ENCODE results near the gene STX8. TPM values are rescaled to one million over a fixed set of nuclear protein-coding genes. Genes with fewer than 3 reads are reported as not detected.

Gene STX8
- total and polyA plus RNA-seq, 8 donors, result 26.9 to 37.4 (median 32.3) TPM

GRCh38 chr17:9520649-9521048 lies 55.0 kb downstream of the STX8 start:
- H3K27ac ChIP-seq, result no peak overlapping the region
- intact Hi-C loops (cut with DNase I), result no loop called here
- DNase-seq (no peak), ATAC-seq (no peak), FAIRE-seq (no peak)
- H3K9me3 ChIP-seq, result no peaks in the 10 kb centered on the region
- no peaks in the 10 kb centered on the region for H3K27me3 ChIP-seq
- no peak overlapping the region for H3K4me3 ChIP-seq
- WGBS, 2 donors, result 69 to 74% methylated on average over 4 of the region's 4 CpGs
- no peaks in the 10 kb centered on the region for H3K4me1 ChIP-seq
- TF ChIP-seq CTCF (IDR thresholded peaks at IDR 0.05), result no peak
- no peaks in the 10 kb centered on the region for H3K36me3 ChIP-seq

- Histone ChIP-seq H3K27me3 (no peaks in the 10 kb centered on the region), H3K4me1 (no peaks in the 10 kb centered on the region), H3K36me3 (no peaks in the 10 kb centered on the region), H3K9me3 (no peaks in the 10 kb centered on the region), H3K27ac (no peak overlapping the region), H3K4me3 (no peak overlapping the region)
- FAIRE-seq (no peak), DNase-seq (no peak), ATAC-seq (no peak)
- intact Hi-C loops (cut with DNase I), result no loop called here
- 69 to 77% methylated on average over 8 to 9 of the region's 9 CpGs for WGBS, 2 donors
- TF ChIP-seq CTCF (IDR thresholded peaks at IDR 0.05), result no peak
These were observed 55.9 kb downstream of the STX8 start for GRCh38 chr17:9519583-9520272.

GRCh38 chr17:9517396-9517795 lies 58.2 kb downstream of the STX8 start:
- Histone ChIP-seq H3K9me3 (no peaks in the 10 kb centered on the region), H3K4me3 (no peak overlapping the region), H3K27ac (no peak overlapping the region), H3K4me1 (no peaks in the 10 kb centered on the region), H3K36me3 (no peaks in the 10 kb centered on the region), H3K27me3 (no peaks in the 10 kb centered on the region)
- 91 to 93% methylated on average over 1 of the region's 1 CpG for WGBS, 2 donors
- FAIRE-seq, result no peak
- no peak for ATAC-seq
- intact Hi-C loops (cut with DNase I), result no loop called here
- no peak for TF ChIP-seq CTCF (IDR thresholded peaks at IDR 0.05)
- DNase-seq, result no peak

GRCh38 chr17:9513266-9513665 lies 62.4 kb downstream of the STX8 start:
- Histone ChIP-seq H3K4me3 (no peak overlapping the region), H3K27ac (no peak overlapping the region), H3K36me3 (no peaks in the 10 kb centered on the region), H3K27me3 (no peaks in the 10 kb centered on the region), H3K9me3 (no peaks in the 10 kb centered on the region), H3K4me1 (no peaks in the 10 kb centered on the region)
- ATAC-seq, result no peak
- no peak for TF ChIP-seq CTCF (IDR thresholded peaks at IDR 0.05)
- FAIRE-seq, result no peak
- intact Hi-C loops (cut with DNase I), result no loop called here
- WGBS, 2 donors, result 91% methylated on average over 2 of the region's 2 CpGs
- DNase-seq, result no peak

GRCh38 chr17:9512323-9513168 lies 63.1 kb downstream of the STX8 start:
- Histone ChIP-seq H3K27me3 (no peaks in the 10 kb centered on the region), H3K4me1 (no peaks in the 10 kb centered on the region), H3K27ac (no peak overlapping the region), H3K4me3 (no peak overlapping the region), H3K9me3 (no peaks in the 10 kb centered on the region), H3K36me3 (no peaks in the 10 kb centered on the region)
- no peak for TF ChIP-seq CTCF (IDR thresholded peaks at IDR 0.05)
- ATAC-seq, result no peak
- no peak for FAIRE-seq
- 67 to 79% methylated on average over 4 of the region's 4 CpGs for WGBS, 2 donors
- intact Hi-C loops (cut with DNase I), result no loop called here
- DNase-seq, result no peak
